HCT116 (cell line): ENCODE results near the gene TUT1. TPM values are rescaled to one million over a fixed set of nuclear protein-coding genes. Genes with fewer than 3 reads are reported as not detected.

ENCODE experiments used
- ATAC-seq: fragments of 200-7000 bp; cut with Tn5 transposase; 2 replicates; pipeline ENCODE4 v1.9.1; 2020; ENCODE audit warnings: mild to moderate bottlenecking, moderate library complexity
- BruUV-seq: library from RNA; stranded (reverse); fragments of 400-500 nt; replicated peaks from 2 replicates; lab custom pipeline; 2021; lab: Mats Ljungman, UMichigan
- CTCF ChIA-PET: fragments of 300-600 bp; sonication (Branson Sonifier 250); formaldehyde crosslinking; loops from one replicate; lab custom pipeline; 2021; ENCODE audit warnings: antibody characterized with exemption; lab: Charles Lee
- POLR2A ChIA-PET: fragments of 300-600, 350-600 bp; sonication (Branson Sonifier 250); formaldehyde crosslinking; loops from one replicate; lab custom pipeline; 2021; ENCODE audit warnings: antibody characterized with exemption; lab: Charles Lee
- RAD21 ChIA-PET, 2 experiments: fragments of 300-600 bp; sonication (Branson Sonifier 250); formaldehyde crosslinking; loops; one replicate each; lab custom pipeline; 2023; ENCODE audit warnings: low total read pairs in 2 of 2; ENCODE audit not compliant: uncharacterized antibody in 2 of 2, unreplicated experiment in 2 of 2, low non-redundant PET in 1 of 2; lab: Charles Lee
- DNase-seq: peaks from one replicate; pipeline ENCODE4 v3.0.0-alpha.2; 2010; ENCODE audit warnings: low read depth, low spot score
- H2AFZ ChIP-seq: fragments of 200-600 bp; shearing (Covaris generic), sonication (generic); 2 replicates; pipeline ENCODE4 v1.6.1; 2017; ENCODE audit warnings: low read depth, mixed run types, mixed read lengths, antibody characterized with exemption, low read length; ENCODE audit not compliant: poor library complexity, severe bottlenecking
- H3K27ac ChIP-seq: 2 replicates; pipeline ENCODE4 v1.5.1; 2012; ENCODE audit warnings: low read depth, low read length
- H3K27me3 ChIP-seq: fragments of 200-600 bp; sonication (generic); 2 replicates; pipeline ENCODE4 v1.6.1; 2016; ENCODE audit warnings: mixed run types, low read length, mixed read lengths; ENCODE audit not compliant: insufficient read depth
- H3K36me3 ChIP-seq, 2 experiments: fragments of 200-500 bp in 1 of 2; fragments of 200-600 bp in 1 of 2; sonication (Bioruptor generic) in 1 of 2; sonication (generic) in 1 of 2; 2 replicates each; pipeline versions ENCODE4 v1.5.1 to v1.6.1; 2014 to 2016; ENCODE audit warnings: low read length in 2 of 2, inconsistent platforms in 1 of 2, mixed read lengths in 1 of 2, mixed run types in 1 of 2; ENCODE audit not compliant: insufficient read depth in 2 of 2, control insufficient read depth in 1 of 2
- H3K4me1 ChIP-seq, 2 experiments: fragments of 200-600 bp in 1 of 2; sonication (generic) in 1 of 2; 2 replicates each; pipeline versions ENCODE4 v1.5.1 to v1.6.1; 2012 to 2017; ENCODE audit warnings: low read length in 2 of 2, inconsistent platforms in 1 of 2, mild to moderate bottlenecking in 1 of 2, mixed read lengths in 1 of 2, mixed run types in 1 of 2, moderate library complexity in 1 of 2; ENCODE audit not compliant: insufficient read depth in 2 of 2, control insufficient read depth in 1 of 2
- H3K4me2 ChIP-seq: fragments of 200-600 bp; sonication (generic); 2 replicates; pipeline ENCODE4 v1.6.1; 2017; ENCODE audit warnings: mixed run types, low read length, mixed read lengths
- H3K4me3 ChIP-seq, 2 experiments: fragments of 200-600 bp in 1 of 2; sonication (generic) in 1 of 2; replicated peaks in 1 of 2; 2 replicates each; pipeline ENCODE4 v1.5.1; 2011 to 2016; ENCODE audit warnings: low read length in 2 of 2, control low read depth in 1 of 2, low read depth in 1 of 2, mild to moderate bottlenecking in 1 of 2, mixed read lengths in 1 of 2, mixed run types in 1 of 2
- H3K79me2 ChIP-seq: fragments of 200-600 bp; sonication (generic); 2 replicates; pipeline ENCODE4 v1.6.1; 2017; ENCODE audit warnings: mild to moderate bottlenecking, mixed run types, low read length, moderate library complexity, mixed read lengths; ENCODE audit not compliant: insufficient read depth
- H3K9ac ChIP-seq: fragments of 200-600 bp; sonication (generic); 2 replicates; pipeline ENCODE4 v1.6.1; 2016; ENCODE audit warnings: low read length, mixed read lengths
- H3K9me2 ChIP-seq: fragments of 200-600 bp; sonication (generic), shearing (Covaris generic); 2 replicates; pipeline ENCODE4 v1.6.1; 2017; ENCODE audit warnings: mixed run types, mild to moderate bottlenecking, moderate library complexity; ENCODE audit not compliant: insufficient read depth
- H3K9me3 ChIP-seq, 2 experiments: fragments of 200-500 bp in 1 of 2; fragments of 200-600 bp in 1 of 2; sonication (Bioruptor generic) in 1 of 2; sonication (generic) in 1 of 2; 2 replicates each; pipeline ENCODE4 v1.6.1; 2014 to 2017; ENCODE audit warnings: low read length in 2 of 2, mixed read lengths in 2 of 2, inconsistent platforms in 1 of 2, low read depth in 1 of 2, mild to moderate bottlenecking in 1 of 2, mixed run types in 1 of 2, moderate library complexity in 1 of 2; ENCODE audit not compliant: control insufficient read depth in 1 of 2, insufficient read depth in 1 of 2
- H4K20me1 ChIP-seq: fragments of 200-600 bp; sonication (generic), shearing (Covaris generic); 2 replicates; pipeline ENCODE4 v1.6.1; 2017; ENCODE audit warnings: mixed run types, mild to moderate bottlenecking, moderate library complexity; ENCODE audit not compliant: insufficient read depth
- CBX3 ChIP-seq: IDR thresholded peaks from 2 replicates; pipeline ENCODE4 v1.6.1; 2012; ENCODE audit warnings: low read depth
- EGR1 ChIP-seq: IDR thresholded peaks from 2 replicates; pipeline ENCODE4 v1.6.1; 2012; ENCODE audit warnings: low read depth
- EZH2 ChIP-seq: fragments of 200-600 bp; sonication (generic); IDR thresholded peaks from 2 replicates; pipeline ENCODE4 v1.6.1; 2017; ENCODE audit warnings: antibody characterized with exemption, mixed run types
- EZH2phosphoT487 ChIP-seq: fragments of 200-600 bp; IDR thresholded peaks from 2 replicates; pipeline ENCODE4 v1.6.1; 2018; ENCODE audit warnings: antibody characterized with exemption, borderline replicate concordance
- FOSL1 ChIP-seq: IDR thresholded peaks from 2 replicates; pipeline ENCODE4 v1.6.1; 2012; ENCODE audit warnings: low read depth
- JUND ChIP-seq: IDR thresholded peaks from 2 replicates; pipeline ENCODE4 v1.6.1; 2012
- POLR2A ChIP-seq: IDR thresholded peaks from 2 replicates; pipeline ENCODE4 v1.7.0; 2011; ENCODE audit warnings: borderline replicate concordance; ENCODE audit not compliant: insufficient read depth, insufficient read length; ENCODE audit errors: extremely low read depth
- POLR2AphosphoS5 ChIP-seq: IDR thresholded peaks from 2 replicates; pipeline ENCODE4 v1.6.1; 2011; ENCODE audit warnings: mild to moderate bottlenecking, low read depth, low read length, moderate library complexity
- RAD21 ChIP-seq: IDR thresholded peaks from 2 replicates; pipeline ENCODE4 v1.6.1; 2012; ENCODE audit warnings: low read depth, mild to moderate bottlenecking
- SIN3A ChIP-seq: IDR thresholded peaks from 2 replicates; pipeline ENCODE4 v1.6.1; 2012; ENCODE audit warnings: low read depth
- SP1 ChIP-seq: IDR thresholded peaks from 2 replicates; pipeline ENCODE4 v1.6.1; 2012; ENCODE audit warnings: low read depth
- SRF ChIP-seq: IDR thresholded peaks from 2 replicates; pipeline ENCODE4 v1.6.1; 2012; ENCODE audit warnings: low read depth
- YY1 ChIP-seq: IDR thresholded peaks from 2 replicates; pipeline ENCODE4 v1.6.1; 2011; ENCODE audit warnings: low read length, low read depth, moderate library complexity, mild to moderate bottlenecking; ENCODE audit not compliant: insufficient replicate concordance; ENCODE audit errors: extremely low read depth
- ZFX ChIP-seq: fragments of 450-650 bp; IDR thresholded peaks from 2 replicates; pipeline ENCODE4 v1.6.1; 2017
- ZNF274 ChIP-seq: fragments of 200-500 bp; sonication (Bioruptor generic); IDR thresholded peaks from 2 replicates; pipeline ENCODE4 v1.6.1; 2014; ENCODE audit warnings: mild to moderate bottlenecking, low read depth, low read length, inconsistent platforms
- intact Hi-C: fragments of 100-400 bp; cut with micrococcal nuclease; formaldehyde crosslinking; loops from 2 replicates; pipeline ENCODE4 v1.10.0; 2022
- total RNA-seq: library from RNA; stranded (reverse); gene quantifications from one replicate; pipeline ENCODE4 v1.2.1, GENCODE V29; 2021; ENCODE audit not compliant: unreplicated experiment
- TF ChIP-seq, protein P1 (sequence below): IDR thresholded peaks from 2 replicates; pipeline ENCODE4 v1.6.1; 2012
- TF ChIP-seq, protein P2 (sequence below), 3 experiments: fragments of 200-600 bp in 1 of 3; sonication (generic) in 1 of 3; IDR thresholded peaks in 2 of 3; conservative IDR thresholded peaks in 1 of 3; 2 replicates each; pipeline ENCODE4 v1.5.1; 2012 to 2017; ENCODE audit warnings: low read depth in 2 of 3, low read length in 2 of 3, antibody characterized with exemption in 1 of 3, borderline replicate concordance in 1 of 3, control low read depth in 1 of 3, mild to moderate bottlenecking in 1 of 3, mixed read lengths in 1 of 3, mixed run types in 1 of 3, moderate library complexity in 1 of 3; ENCODE audit not compliant: insufficient read depth in 1 of 3
- TF ChIP-seq, protein P3 (sequence below): IDR thresholded peaks from 2 replicates; pipeline ENCODE4 v1.6.1; 2012; ENCODE audit warnings: low read depth

The TUT1 gene
- total RNA-seq, 1 experiment from 2014 or later, result 49.0 TPM

DNA sequence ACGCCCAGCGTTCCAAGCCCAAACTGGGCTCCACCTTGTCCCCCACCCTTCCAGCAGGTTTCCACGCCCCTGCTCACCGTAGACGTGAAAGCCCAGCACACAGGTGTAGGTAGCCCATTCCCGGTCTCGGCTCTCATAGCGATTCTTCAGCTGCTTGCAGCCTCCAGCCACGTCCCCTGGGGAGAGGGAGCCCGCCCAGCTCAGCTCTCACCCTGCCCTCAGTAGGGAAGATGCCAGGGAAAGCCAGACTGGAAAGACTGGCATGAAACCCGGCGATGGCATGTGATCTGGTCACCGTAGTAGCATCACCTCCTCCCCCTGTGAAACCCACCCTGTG, 11.7 kb upstream of the TUT1 start:
- Histone ChIP-seq H3K9me2 (no peaks in the 10 kb centered on the region), H4K20me1 (no peaks in the 10 kb centered on the region), H3K9me3 (no peaks in the 10 kb centered on the region), H3K4me1 (peaks cover 13 to 44% of the 10 kb centered on the region in 2 experiments), H3K4me3 (no peak overlapping the region), H3K79me2 (peaks cover 35% of the 10 kb centered on the region), H3K27me3 (no peaks in the 10 kb centered on the region), H2AFZ (no peak overlapping the region), H3K9ac (no peak overlapping the region), H3K27ac (peak overlapping the region; percentile 99; the same call in 1 of the 2 replicates), H3K4me2 (no peak overlapping the region), H3K36me3 (peaks cover 4 to 12% of the 10 kb centered on the region in 2 experiments; a peak in 3 of 4 replicates)
- ATAC-seq (no peak), DNase-seq (no peak)
- POLR2A ChIA-PET, result interaction anchor here (4.5 kb wide), 1 partner anchor 11 kb away, joined by 40 read pairs; the partner anchor contains the start of gene TUT1
- intact Hi-C loops, result no loop called here
- CTCF ChIA-PET, result no interaction called here
- RAD21 ChIA-PET, result no interaction called here
- TF ChIP-seq ZFX, result no peak
- TF ChIP-seq, protein P1, sequence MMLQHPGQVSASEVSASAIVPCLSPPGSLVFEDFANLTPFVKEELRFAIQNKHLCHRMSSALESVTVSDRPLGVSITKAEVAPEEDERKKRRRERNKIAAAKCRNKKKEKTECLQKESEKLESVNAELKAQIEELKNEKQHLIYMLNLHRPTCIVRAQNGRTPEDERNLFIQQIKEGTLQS, result no peak
- TF ChIP-seq, protein P2, sequence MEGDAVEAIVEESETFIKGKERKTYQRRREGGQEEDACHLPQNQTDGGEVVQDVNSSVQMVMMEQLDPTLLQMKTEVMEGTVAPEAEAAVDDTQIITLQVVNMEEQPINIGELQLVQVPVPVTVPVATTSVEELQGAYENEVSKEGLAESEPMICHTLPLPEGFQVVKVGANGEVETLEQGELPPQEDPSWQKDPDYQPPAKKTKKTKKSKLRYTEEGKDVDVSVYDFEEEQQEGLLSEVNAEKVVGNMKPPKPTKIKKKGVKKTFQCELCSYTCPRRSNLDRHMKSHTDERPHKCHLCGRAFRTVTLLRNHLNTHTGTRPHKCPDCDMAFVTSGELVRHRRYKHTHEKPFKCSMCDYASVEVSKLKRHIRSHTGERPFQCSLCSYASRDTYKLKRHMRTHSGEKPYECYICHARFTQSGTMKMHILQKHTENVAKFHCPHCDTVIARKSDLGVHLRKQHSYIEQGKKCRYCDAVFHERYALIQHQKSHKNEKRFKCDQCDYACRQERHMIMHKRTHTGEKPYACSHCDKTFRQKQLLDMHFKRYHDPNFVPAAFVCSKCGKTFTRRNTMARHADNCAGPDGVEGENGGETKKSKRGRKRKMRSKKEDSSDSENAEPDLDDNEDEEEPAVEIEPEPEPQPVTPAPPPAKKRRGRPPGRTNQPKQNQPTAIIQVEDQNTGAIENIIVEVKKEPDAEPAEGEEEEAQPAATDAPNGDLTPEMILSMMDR (IDR thresholded peaks at IDR 0.05 in 2 of 3, conservative IDR thresholded peaks at IDR 0.05 in 1 of 3; ENCODE audit: borderline replicate concordance in 1 of 3, insufficient read depth in 1 of 3, low read depth in 2 of 3, low read length in 2 of 3), result no peak
- no peak for TF ChIP-seq RAD21
- TF ChIP-seq EZH2, result no peak
- TF ChIP-seq EZH2phosphoT487, result no peak
- TF ChIP-seq CBX3, result no peak
- no peak for TF ChIP-seq SIN3A
- no peak for TF ChIP-seq POLR2A
- no peak for TF ChIP-seq EGR1
- no peak for TF ChIP-seq JUND
- no peak for TF ChIP-seq YY1
- TF ChIP-seq POLR2AphosphoS5, result no peak
- no peak for TF ChIP-seq SRF
- TF ChIP-seq SP1, result no peak
- no peak for TF ChIP-seq FOSL1
- no peak for TF ChIP-seq ZNF274
- TF ChIP-seq, protein P3, sequence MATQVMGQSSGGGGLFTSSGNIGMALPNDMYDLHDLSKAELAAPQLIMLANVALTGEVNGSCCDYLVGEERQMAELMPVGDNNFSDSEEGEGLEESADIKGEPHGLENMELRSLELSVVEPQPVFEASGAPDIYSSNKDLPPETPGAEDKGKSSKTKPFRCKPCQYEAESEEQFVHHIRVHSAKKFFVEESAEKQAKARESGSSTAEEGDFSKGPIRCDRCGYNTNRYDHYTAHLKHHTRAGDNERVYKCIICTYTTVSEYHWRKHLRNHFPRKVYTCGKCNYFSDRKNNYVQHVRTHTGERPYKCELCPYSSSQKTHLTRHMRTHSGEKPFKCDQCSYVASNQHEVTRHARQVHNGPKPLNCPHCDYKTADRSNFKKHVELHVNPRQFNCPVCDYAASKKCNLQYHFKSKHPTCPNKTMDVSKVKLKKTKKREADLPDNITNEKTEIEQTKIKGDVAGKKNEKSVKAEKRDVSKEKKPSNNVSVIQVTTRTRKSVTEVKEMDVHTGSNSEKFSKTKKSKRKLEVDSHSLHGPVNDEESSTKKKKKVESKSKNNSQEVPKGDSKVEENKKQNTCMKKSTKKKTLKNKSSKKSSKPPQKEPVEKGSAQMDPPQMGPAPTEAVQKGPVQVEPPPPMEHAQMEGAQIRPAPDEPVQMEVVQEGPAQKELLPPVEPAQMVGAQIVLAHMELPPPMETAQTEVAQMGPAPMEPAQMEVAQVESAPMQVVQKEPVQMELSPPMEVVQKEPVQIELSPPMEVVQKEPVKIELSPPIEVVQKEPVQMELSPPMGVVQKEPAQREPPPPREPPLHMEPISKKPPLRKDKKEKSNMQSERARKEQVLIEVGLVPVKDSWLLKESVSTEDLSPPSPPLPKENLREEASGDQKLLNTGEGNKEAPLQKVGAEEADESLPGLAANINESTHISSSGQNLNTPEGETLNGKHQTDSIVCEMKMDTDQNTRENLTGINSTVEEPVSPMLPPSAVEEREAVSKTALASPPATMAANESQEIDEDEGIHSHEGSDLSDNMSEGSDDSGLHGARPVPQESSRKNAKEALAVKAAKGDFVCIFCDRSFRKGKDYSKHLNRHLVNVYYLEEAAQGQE, result no peak
- BruUV-seq, result no TSS peak
